Epithelial cell of esophagus (primary cell): Measurements from ENCODE around the gene GPATCH11.

Experiments used
- DNase-seq: peaks from one replicate; pipeline ENCODE4 v3.0.0; 2010; ENCODE audit warnings: low read depth
- H3K4me3 ChIP-seq: 2 replicates; pipeline ENCODE4 v1.5.1; 2011; ENCODE audit warnings: mild to moderate bottlenecking, low read length, control low read depth
- TF ChIP-seq, protein P1 (sequence below): IDR thresholded peaks from 2 replicates; pipeline ENCODE4 v1.5.1; 2011; ENCODE audit warnings: low read depth, mild to moderate bottlenecking, low read length, control low read depth, inconsistent platforms; ENCODE audit not compliant: insufficient read depth; ENCODE audit errors: missing control alignments

Gene GPATCH11

DNA sequence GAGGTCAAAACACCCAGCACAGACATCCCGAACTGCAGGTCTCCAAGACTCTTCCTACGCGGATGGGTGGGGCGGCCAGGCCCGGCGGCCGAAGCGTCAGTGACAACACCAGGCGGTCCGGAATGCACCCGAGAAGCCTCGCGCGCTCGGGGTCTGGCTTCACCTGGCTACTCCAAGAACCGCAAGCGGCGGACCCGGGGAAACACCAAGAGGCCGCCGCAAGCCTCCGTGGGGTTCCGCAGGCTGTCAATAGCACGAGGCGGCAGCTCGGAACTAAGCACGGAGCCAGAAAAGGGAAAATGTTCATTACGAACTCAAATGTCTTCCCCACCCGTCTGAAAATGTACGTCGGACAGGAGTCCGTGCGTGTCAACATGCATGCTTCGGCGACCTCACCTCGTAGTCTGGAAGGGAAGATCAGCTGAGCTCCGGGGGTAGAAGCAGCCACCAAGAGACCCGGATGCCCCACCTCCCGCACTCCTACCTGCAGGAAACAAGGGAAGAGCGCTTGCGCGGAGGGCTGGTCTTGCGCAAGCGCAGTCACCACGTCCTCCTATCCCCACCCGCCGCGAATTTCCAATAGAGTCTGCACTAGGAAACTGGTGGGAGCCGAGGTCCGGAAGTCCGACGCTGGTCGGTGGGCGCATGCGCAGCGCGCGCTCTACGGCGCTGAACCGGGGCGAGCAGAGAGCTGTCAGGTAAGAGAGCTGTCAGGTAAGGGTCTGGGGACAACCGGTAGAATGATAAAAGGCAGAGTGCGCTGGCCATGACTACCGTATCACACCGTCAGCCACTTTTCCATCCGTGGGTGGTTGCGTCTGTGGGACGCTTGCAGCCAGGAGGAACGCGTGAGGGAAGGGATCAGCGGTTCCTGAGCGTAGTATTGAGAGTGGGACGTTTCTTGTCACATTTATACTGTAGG is at the start of gene GPATCH11, which contains the start of gene HEATR5B:
Gene GPATCH11 (plus strand): TSS at position 646 of the 922 bp plus-strand sequence. CDS start 3,864 bp downstream, outside the sequence.
Gene HEATR5B (minus strand): TSS at position 500 of the 922 bp plus-strand sequence. CDS start 958 bp downstream, outside the sequence.
- peak; percentile 98 for DNase-seq
- TF ChIP-seq, protein P1, sequence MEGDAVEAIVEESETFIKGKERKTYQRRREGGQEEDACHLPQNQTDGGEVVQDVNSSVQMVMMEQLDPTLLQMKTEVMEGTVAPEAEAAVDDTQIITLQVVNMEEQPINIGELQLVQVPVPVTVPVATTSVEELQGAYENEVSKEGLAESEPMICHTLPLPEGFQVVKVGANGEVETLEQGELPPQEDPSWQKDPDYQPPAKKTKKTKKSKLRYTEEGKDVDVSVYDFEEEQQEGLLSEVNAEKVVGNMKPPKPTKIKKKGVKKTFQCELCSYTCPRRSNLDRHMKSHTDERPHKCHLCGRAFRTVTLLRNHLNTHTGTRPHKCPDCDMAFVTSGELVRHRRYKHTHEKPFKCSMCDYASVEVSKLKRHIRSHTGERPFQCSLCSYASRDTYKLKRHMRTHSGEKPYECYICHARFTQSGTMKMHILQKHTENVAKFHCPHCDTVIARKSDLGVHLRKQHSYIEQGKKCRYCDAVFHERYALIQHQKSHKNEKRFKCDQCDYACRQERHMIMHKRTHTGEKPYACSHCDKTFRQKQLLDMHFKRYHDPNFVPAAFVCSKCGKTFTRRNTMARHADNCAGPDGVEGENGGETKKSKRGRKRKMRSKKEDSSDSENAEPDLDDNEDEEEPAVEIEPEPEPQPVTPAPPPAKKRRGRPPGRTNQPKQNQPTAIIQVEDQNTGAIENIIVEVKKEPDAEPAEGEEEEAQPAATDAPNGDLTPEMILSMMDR: no peak
- peak within 1 kb of the TSS; percentile 99 for H3K4me3 ChIP-seq

GRCh38 chr2:37037771-37038170 is 46.5 kb upstream of the GPATCH11 start:
- no peak overlapping the region for H3K4me3 ChIP-seq
- DNase-seq: peak; percentile 8
- TF ChIP-seq, protein P1: no peak

DNA sequence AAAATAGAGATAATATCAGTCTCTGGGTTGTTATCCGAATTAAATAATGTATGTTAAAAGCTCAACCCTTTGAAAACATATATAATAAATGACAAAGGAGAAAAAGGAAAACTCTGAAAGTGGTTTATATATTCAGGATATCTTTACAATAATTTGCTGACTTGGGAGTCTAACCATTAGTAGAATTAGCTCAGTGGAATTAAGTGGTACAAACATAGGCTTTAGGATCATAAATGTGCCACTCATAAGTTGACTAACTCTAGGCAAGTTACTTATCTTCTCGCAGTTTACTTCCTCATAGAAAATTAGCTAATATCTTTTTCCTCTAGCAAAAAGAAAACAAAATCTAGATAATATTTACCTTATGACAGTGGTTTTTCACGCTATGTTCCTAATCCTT is 44.7 kb upstream of the GPATCH11 start:
- DNase-seq: no peak
- TF ChIP-seq, protein P1: no peak
- H3K4me3 ChIP-seq: no peak overlapping the region

DNA sequence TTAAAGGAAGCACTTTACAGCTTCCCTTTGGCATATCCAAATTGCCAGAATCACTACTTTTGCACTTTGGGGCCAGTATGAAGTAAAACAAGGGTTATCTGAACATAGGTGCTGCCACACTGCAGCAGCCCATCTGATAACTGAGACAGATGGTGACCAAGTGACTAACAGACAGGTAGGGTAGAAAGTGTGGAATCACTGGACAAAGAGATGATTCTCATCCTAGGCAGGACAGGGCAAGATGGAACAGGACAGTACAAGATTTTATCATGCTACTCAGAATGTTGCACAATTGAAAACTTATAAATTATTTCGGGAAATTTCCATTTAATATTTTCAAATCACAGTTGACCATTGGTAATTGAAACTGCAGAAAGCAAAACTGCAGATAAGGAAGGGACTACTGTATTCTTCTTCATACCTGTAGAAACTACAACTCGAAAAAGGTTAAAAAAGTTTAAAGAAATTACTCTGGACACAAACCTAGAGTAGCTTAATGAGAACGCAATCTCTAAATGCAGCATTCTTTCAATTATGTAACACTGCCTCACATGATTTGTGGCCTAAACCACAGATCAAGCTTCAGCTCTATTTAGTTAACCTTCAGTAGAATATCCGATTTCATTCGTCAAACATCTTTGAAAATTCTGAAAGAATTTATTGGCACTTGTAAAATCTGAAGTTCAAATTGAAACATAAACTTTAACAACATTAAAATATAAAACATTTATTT is 31.6 kb upstream of the GPATCH11 start:
- DNase-seq: peak; percentile 86
- H3K4me3 ChIP-seq: no peak overlapping the region
- TF ChIP-seq, protein P1: no peak

- no peak overlapping the region for H3K4me3 ChIP-seq
- DNase-seq: no peak
- TF ChIP-seq, protein P1: no peak
Measured at GRCh38 chr2:37059841-37060240, 24.5 kb upstream of the GPATCH11 start.

DNA sequence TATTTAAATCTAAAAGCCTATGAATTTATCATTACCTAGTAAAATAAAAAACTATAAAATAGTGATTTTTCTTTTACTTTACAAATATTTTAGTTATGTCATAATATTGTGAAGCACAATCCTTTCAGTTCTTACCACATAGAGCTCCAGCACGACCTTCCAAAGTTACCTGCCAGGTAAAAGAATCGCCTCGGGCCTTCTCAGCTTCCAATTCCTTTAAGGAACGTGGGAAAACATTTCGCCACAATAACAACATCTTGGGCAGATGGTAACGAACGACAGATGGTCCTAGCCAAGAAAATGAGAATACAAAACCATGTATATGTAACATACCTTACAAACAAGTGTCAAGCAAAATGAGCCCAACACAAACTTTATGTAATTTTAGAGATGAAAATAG is 23.9 kb upstream of the GPATCH11 start:
- no peak for DNase-seq
- H3K4me3 ChIP-seq: no peak overlapping the region
- TF ChIP-seq, protein P1: no peak
